Activated CD8-positive, alpha-beta memory T cell treated with anti-CD3 and anti-CD28 coated beads, Interleukin-2, amount 50 U/mL, for 1 hour (primary cell): ENCODE data around the gene FBF1.
"Not testable (repeated sequence)": the region's sequence is repeated elsewhere in the genome, so short reads cannot be mapped to it uniquely, and the experiment has no call there.

Experiments
- DNase-seq: peaks from one replicate; pipeline ENCODE4 v3.0.0-alpha.2; 2020; ENCODE audit errors: extremely low read depth

FBF1 gene

GRCh38 chr17:75876190-75876937, 64.5 kb downstream of the FBF1 start:
- DNase-seq, result peak; percentile 66

- no peak for DNase-seq
These were observed 65.0 kb downstream of the FBF1 start for GRCh38 chr17:75875940-75876189.

- DNase-seq, result no peak
These were observed 65.5 kb downstream of the FBF1 start for GRCh38 chr17:75875182-75875939.

GRCh38 chr17:75874323-75875181, 66.3 kb downstream of the FBF1 start:
- DNase-seq, result no peak

- no peak for DNase-seq
These were observed 67.1 kb downstream of the FBF1 start for GRCh38 chr17:75873587-75874322.

GRCh38 chr17:75872434-75873351, 68.1 kb downstream of the FBF1 start:
- DNase-seq, result no peak

GRCh38 chr17:75870228-75870627, 70.6 kb downstream of the FBF1 start:
- DNase-seq, result not testable (repeated sequence)

- DNase-seq, result no peak
These were observed 71.3 kb downstream of the FBF1 start for GRCh38 chr17:75869282-75870141.

- not testable (repeated sequence) for DNase-seq
These were observed 72.0 kb downstream of the FBF1 start for GRCh38 chr17:75868730-75869281.

GRCh38 chr17:75865404-75866188, 75.2 kb downstream of the FBF1 start:
- DNase-seq, result not testable (repeated sequence)

- not testable (repeated sequence) for DNase-seq
These were observed 76.0 kb downstream of the FBF1 start for GRCh38 chr17:75864887-75865286.

- no peak for DNase-seq
These were observed 76.4 kb downstream of the FBF1 start for GRCh38 chr17:75864448-75864871.

- DNase-seq, result no peak
These were observed 78.9 kb downstream of the FBF1 start for GRCh38 chr17:75861927-75862317.
